GM21360 (cell line): ENCODE measurements around the gene XKRX.

Experiments used
- ATAC-seq: cut with Tn5 transposase; IDR thresholded peaks from one replicate; pipeline ENCODE4 v1.9.1; 2021; ENCODE audit warnings: mild to moderate bottlenecking, moderate library complexity; ENCODE audit not compliant: unreplicated experiment

The XKRX gene

GRCh38 chrX:100928660-100929613 is at the start of gene XKRX:
TSS of gene XKRX (minus strand) at chrX:100928917. CDS start at chrX:100928304, 613 bp downstream.
- no peak for ATAC-seq

- ATAC-seq = no peak
These were observed 47.5 kb upstream of the XKRX start for GRCh38 chrX:100976211-100976610.

GRCh38 chrX:100975212-100975611 is 46.5 kb upstream of the XKRX start:
- no peak for ATAC-seq

- ATAC-seq = no peak
These were observed 44.7 kb upstream of the XKRX start for GRCh38 chrX:100973411-100973810.

- ATAC-seq = no peak
These were observed 41.2 kb upstream of the XKRX start for GRCh38 chrX:100969936-100970335.

- ATAC-seq = no peak
These were observed 40.7 kb upstream of the XKRX start, which contains the start of gene ARL13A for GRCh38 chrX:100969408-100969807. TSS of gene ARL13A (plus strand) at chrX:100969708. CDS start at chrX:100973690, 3,982 bp downstream.

- ATAC-seq = no peak
These were observed 35.6 kb upstream of the XKRX start for GRCh38 chrX:100964362-100964761.

- ATAC-seq = no peak
These were observed 34.1 kb upstream of the XKRX start for GRCh38 chrX:100962811-100963210.

GRCh38 chrX:100948557-100948956 is 19.8 kb upstream of the XKRX start:
- no peak for ATAC-seq

- ATAC-seq = no peak
These were observed 17.7 kb upstream of the XKRX start for GRCh38 chrX:100946299-100946927.

GRCh38 chrX:100944601-100945000 is 15.9 kb upstream of the XKRX start:
- ATAC-seq = no peak

- no peak for ATAC-seq
These were observed 10.6 kb upstream of the XKRX start for GRCh38 chrX:100939333-100939732.

GRCh38 chrX:100935767-100936166 is 7.0 kb upstream of the XKRX start:
- ATAC-seq = no peak

- ATAC-seq = peak; percentile 19
These were observed 3.2 kb upstream of the XKRX start for GRCh38 chrX:100931925-100932285.

GRCh38 chrX:100931218-100931924 is 2.7 kb upstream of the XKRX start:
- ATAC-seq = peak; percentile 74

GRCh38 chrX:100926453-100926852 is 2.3 kb downstream of the XKRX start:
- no peak for ATAC-seq

- no peak for ATAC-seq
These were observed 4.3 kb downstream of the XKRX start for GRCh38 chrX:100924375-100924774.

GRCh38 chrX:100915562-100915961 is 13.2 kb downstream of the XKRX start:
- ATAC-seq = no peak

GRCh38 chrX:100913111-100913510 is 15.6 kb downstream of the XKRX start:
- no peak for ATAC-seq

GRCh38 chrX:100911731-100912130 is 17.0 kb downstream of the XKRX start:
- ATAC-seq = no peak

- ATAC-seq = no peak
These were observed 23.1 kb downstream of the XKRX start for GRCh38 chrX:100905620-100906019.
